GM18507 (cell line): ENCODE data around the gene KHK.
"Not testable (repeated sequence)": the region's sequence is repeated elsewhere in the genome, so short reads cannot be mapped to it uniquely, and the experiment has no call there.

ENCODE experiments used
- DNase-seq: peaks from one replicate; pipeline ENCODE4 v3.0.0; 2011; ENCODE audit warnings: low read depth; ENCODE audit not compliant: insufficient read length; ENCODE audit errors: extremely low spot score
- FAIRE-seq: peaks from 2 replicates; lab custom pipeline; 2011; peaks lifted over from hg19 to GRCh38; lab: Jason Lieb, UNC

KHK gene

GRCh38 chr2:27119330-27119670 is 32.7 kb downstream of the KHK start:
- not testable (repeated sequence) for FAIRE-seq, DNase-seq

GRCh38 chr2:27121906-27122305 is 35.3 kb downstream of the KHK start:
- FAIRE-seq, result no peak
- no peak for DNase-seq

GRCh38 chr2:27122791-27123190 is 36.2 kb downstream of the KHK start:
- DNase-seq (no peak), FAIRE-seq (no peak)

- no peak for DNase-seq
- FAIRE-seq, result no peak
Measured at GRCh38 chr2:27123302-27124150, 37.0 kb downstream of the KHK start, which contains the start of gene ABHD1. Gene ABHD1 (plus strand): TSS chr2:27123815. CDS start chr2:27123949, 134 bp downstream.

GRCh38 chr2:27125104-27125503 is 38.5 kb downstream of the KHK start:
- no peak for DNase-seq
- FAIRE-seq, result no peak

GRCh38 chr2:27126252-27126710 is 39.7 kb downstream of the KHK start:
- no peak for FAIRE-seq
- DNase-seq, result no peak

GRCh38 chr2:27127883-27128667 is 41.5 kb downstream of the KHK start:
- FAIRE-seq, result no peak

GRCh38 chr2:27128668-27129571 is 42.3 kb downstream of the KHK start:
- no peak for FAIRE-seq
- no peak for DNase-seq

More at GRCh38 chr2:27127883-27128667, 41.5 kb downstream of the KHK start:
- no peak for DNase-seq

GRCh38 chr2:27130396-27130795 is 43.8 kb downstream of the KHK start:
- no peak for FAIRE-seq
- no peak for DNase-seq

GRCh38 chr2:27131429-27131828 is 44.9 kb downstream of the KHK start:
- no peak for DNase-seq
- FAIRE-seq, result no peak

GRCh38 chr2:27133195-27133875 is 46.8 kb downstream of the KHK start:
- FAIRE-seq (no peak), DNase-seq (no peak)

GRCh38 chr2:27133905-27134780 is 47.6 kb downstream of the KHK start, which contains the start of gene PREB:
Gene PREB (minus strand): TSS chr2:27134636. CDS start chr2:27134421, 215 bp downstream.
- FAIRE-seq (peak; percentile 98), DNase-seq (peak; percentile 99)

- FAIRE-seq, result no peak
Measured at GRCh38 chr2:27134781-27135477, 48.4 kb downstream of the KHK start.

GRCh38 chr2:27135478-27135955 is 48.9 kb downstream of the KHK start:
- DNase-seq (no peak), FAIRE-seq (no peak)

More at GRCh38 chr2:27134781-27135477, 48.4 kb downstream of the KHK start:
- DNase-seq, result no peak

GRCh38 chr2:27136751-27137150 is 50.2 kb downstream of the KHK start:
- FAIRE-seq, result no peak
- no peak for DNase-seq

- no peak for FAIRE-seq
- no peak for DNase-seq
Measured at GRCh38 chr2:27137322-27137935, 50.9 kb downstream of the KHK start.

- DNase-seq (no peak), FAIRE-seq (no peak)
Measured at GRCh38 chr2:27138111-27138510, 51.5 kb downstream of the KHK start.
